ENCODE data around the gene DTHD1. TPM values are rescaled to one million over a fixed set of nuclear protein-coding genes. Genes with fewer than 3 reads are reported as not detected.

Gene DTHD1
- total RNA-seq, 3 donors from 2014 or later, result 0.29 to 0.48 (median 0.33) TPM

GRCh38 chr4:36374836-36375511 lies 93.6 kb downstream of the DTHD1 start:
- intact Hi-C loops (cut with DNase I; ENCODE audit: low total_unique reads), result no loop called here
- Histone ChIP-seq H3K27me3 (no peaks in the 10 kb centered on the region), H3K4me3 (no peak overlapping the region), H3K9me3 (peaks cover 13 to 36% of the 10 kb centered on the region in 2 donors), H3K4me1 (no peaks in the 10 kb centered on the region), H3K27ac (no peak overlapping the region), H3K36me3 (no peaks in the 10 kb centered on the region)
- DNase-seq (ENCODE audit: low spot score in 2 of 2), result no peak
- TF ChIP-seq CTCF (IDR thresholded peaks at IDR 0.05) (no peak), POLR2A (IDR thresholded peaks at IDR 0.05) (no peak), POLR2AphosphoS5 (IDR thresholded peaks at IDR 0.05) (no peak)

GRCh38 chr4:36385951-36386571 lies 104.6 kb downstream of the DTHD1 start:
- Histone ChIP-seq H3K27me3 (no peaks in the 10 kb centered on the region), H3K27ac (no peak overlapping the region), H3K4me1 (no peaks in the 10 kb centered on the region), H3K36me3 (no peaks in the 10 kb centered on the region), H3K9me3 (no peaks in the 10 kb centered on the region), H3K4me3 (no peak overlapping the region)
- DNase-seq (ENCODE audit: low spot score in 2 of 2), result no peak
- intact Hi-C loops (cut with DNase I; ENCODE audit: low total_unique reads), result no loop called here
- no peak for TF ChIP-seq CTCF (IDR thresholded peaks at IDR 0.05)
- no peak for TF ChIP-seq POLR2AphosphoS5 (IDR thresholded peaks at IDR 0.05)
- no peak for TF ChIP-seq POLR2A (IDR thresholded peaks at IDR 0.05)

- H3K27ac ChIP-seq, result no peak overlapping the region
- no peaks in the 10 kb centered on the region for H3K36me3 ChIP-seq
- no peak for TF ChIP-seq POLR2AphosphoS5 (IDR thresholded peaks at IDR 0.05)
- no peak for TF ChIP-seq POLR2A (IDR thresholded peaks at IDR 0.05)
- TF ChIP-seq CTCF (IDR thresholded peaks at IDR 0.05), result no peak
- H3K9me3 ChIP-seq, result no peaks in the 10 kb centered on the region
- no peaks in the 10 kb centered on the region for H3K27me3 ChIP-seq
- no peak for DNase-seq (ENCODE audit: low spot score in 2 of 2)
- no peak overlapping the region for H3K4me3 ChIP-seq
- intact Hi-C loops (cut with DNase I; ENCODE audit: low total_unique reads), result no loop called here
- no peaks in the 10 kb centered on the region for H3K4me1 ChIP-seq
These were observed 105.3 kb downstream of the DTHD1 start for GRCh38 chr4:36386691-36387090.

GRCh38 chr4:36388710-36389109 lies 107.3 kb downstream of the DTHD1 start:
- H3K4me1 ChIP-seq, result no peaks in the 10 kb centered on the region
- H3K9me3 ChIP-seq, result no peaks in the 10 kb centered on the region
- no peak overlapping the region for H3K27ac ChIP-seq
- TF ChIP-seq CTCF (IDR thresholded peaks at IDR 0.05), result no peak
- no peak for TF ChIP-seq POLR2AphosphoS5 (IDR thresholded peaks at IDR 0.05)
- TF ChIP-seq POLR2A (IDR thresholded peaks at IDR 0.05), result no peak
- intact Hi-C loops (cut with DNase I; ENCODE audit: low total_unique reads), result no loop called here
- no peaks in the 10 kb centered on the region for H3K27me3 ChIP-seq
- no peak overlapping the region for H3K4me3 ChIP-seq
- H3K36me3 ChIP-seq, result no peaks in the 10 kb centered on the region
- no peak for DNase-seq (ENCODE audit: low spot score in 2 of 2)

GRCh38 chr4:36391411-36391810 lies 110.0 kb downstream of the DTHD1 start:
- no peak for DNase-seq (ENCODE audit: low spot score in 2 of 2)
- H3K27me3 ChIP-seq, result no peaks in the 10 kb centered on the region
- intact Hi-C loops (cut with DNase I; ENCODE audit: low total_unique reads), result no loop called here

More at GRCh38 chr4:36391411-36391810, 110.0 kb downstream of the DTHD1 start:
- Histone ChIP-seq H3K9me3 (no peaks in the 10 kb centered on the region), H3K4me1 (no peaks in the 10 kb centered on the region), H3K27ac (no peak overlapping the region), H3K4me3 (no peak overlapping the region), H3K36me3 (no peaks in the 10 kb centered on the region)
- TF ChIP-seq POLR2A (IDR thresholded peaks at IDR 0.05) (no peak), CTCF (IDR thresholded peaks at IDR 0.05) (no peak), POLR2AphosphoS5 (IDR thresholded peaks at IDR 0.05) (no peak)
